DND-41 (cell line): Measurements from ENCODE around the gene TMEM219.
"Not testable (repeated sequence)": the region's sequence is repeated elsewhere in the genome, so short reads cannot be mapped to it uniquely, and the experiment has no call there.

Experiments
- ATAC-seq: fragments of 200-7000 bp; cut with Tn5 transposase; 3 replicates; pipeline ENCODE4 v1.9.1; 2021; ENCODE audit warnings: low read depth; ENCODE audit not compliant: insufficient read depth
- DNase-seq: peaks from one replicate; pipeline ENCODE4 v3.0.0-alpha.2; 2020
- H2AFZ ChIP-seq: 2 replicates; pipeline ENCODE4 v1.6.0; 2012; ENCODE audit warnings: low read depth, low read length
- H3K27ac ChIP-seq: 2 replicates; pipeline ENCODE4 v1.5.1; 2012; ENCODE audit warnings: low read length, inconsistent platforms
- H3K27me3 ChIP-seq: fragments of 200-600 bp; sonication (generic); 2 replicates; pipeline ENCODE4 v1.6.0; 2012; ENCODE audit warnings: low read length, mild to moderate bottlenecking, inconsistent platforms; ENCODE audit not compliant: insufficient read depth, poor library complexity
- H3K36me3 ChIP-seq: 2 replicates; pipeline ENCODE4 v1.5.1; 2012; ENCODE audit warnings: low read length, inconsistent platforms; ENCODE audit not compliant: insufficient read depth
- H3K4me1 ChIP-seq: 2 replicates; pipeline ENCODE4 v1.5.1; 2012; ENCODE audit warnings: mild to moderate bottlenecking, low read length; ENCODE audit not compliant: insufficient read depth
- H3K4me2 ChIP-seq: 2 replicates; pipeline ENCODE4 v1.6.0; 2012; ENCODE audit warnings: mild to moderate bottlenecking, moderate library complexity, low read length, inconsistent platforms; ENCODE audit not compliant: insufficient read depth
- H3K4me3 ChIP-seq, 2 experiments: fragments of 200-600 bp in 1 of 2; shearing (Covaris generic) in 1 of 2; 2 replicates each; pipeline ENCODE4 v1.5.1; 2012 to 2016; ENCODE audit warnings: inconsistent platforms in 2 of 2, low read length in 2 of 2, mild to moderate bottlenecking in 2 of 2, low read depth in 1 of 2, moderate library complexity in 1 of 2
- H3K79me2 ChIP-seq: 2 replicates; pipeline ENCODE4 v1.6.0; 2012; ENCODE audit warnings: low read length, inconsistent platforms; ENCODE audit not compliant: insufficient read depth
- H3K9ac ChIP-seq: 2 replicates; pipeline ENCODE4 v1.6.0; 2012; ENCODE audit warnings: low read depth, mild to moderate bottlenecking, inconsistent platforms, low read length, moderate library complexity
- H3K9me3 ChIP-seq: 2 replicates; pipeline ENCODE4 v1.5.1; 2012; ENCODE audit warnings: low read length, moderate library complexity, mild to moderate bottlenecking, inconsistent platforms; ENCODE audit not compliant: insufficient read depth, severe bottlenecking
- H4K20me1 ChIP-seq: 2 replicates; pipeline ENCODE4 v1.6.0; 2012; ENCODE audit warnings: low read length; ENCODE audit not compliant: insufficient read depth
- CTCF ChIP-seq: IDR thresholded peaks from 2 replicates; pipeline ENCODE4 v1.5.1; 2012; ENCODE audit warnings: borderline replicate concordance, low read length, moderate library complexity, mild to moderate bottlenecking; ENCODE audit not compliant: poor library complexity, severe bottlenecking; ENCODE audit errors: extremely low read depth
- EZH2 ChIP-seq: IDR thresholded peaks from 3 replicates; pipeline ENCODE4 v1.6.1; 2012; ENCODE audit warnings: borderline replicate concordance, low read depth, mild to moderate bottlenecking, moderate library complexity, low read length, inconsistent platforms; ENCODE audit not compliant: severe bottlenecking

TMEM219 gene

GRCh38 chr16:30010844-30011713 is 49.2 kb downstream of the TMEM219 start, which contains the start of gene DOC2A:
TSS of gene DOC2A (minus strand) at chr16:30011027. CDS start at chr16:30010222, 805 bp downstream.
- ATAC-seq (peak; percentile 88), DNase-seq (peak; percentile 79)
- Histone ChIP-seq H3K9me3 (no peaks in the 10 kb centered on the region), H3K4me2 (peak within 1 kb of the TSS; percentile 98), H2AFZ (peak within 1 kb of the TSS; percentile 89), H3K4me3 (peak within 1 kb of the TSS; percentile 36 to 71; a peak in 3 of 4 replicates), H3K36me3 (peaks cover 8% of the 10 kb centered on the region; the same call in 1 of the 2 replicates), H4K20me1 (peaks cover 7% of the 10 kb centered on the region; the same call in 1 of the 2 replicates), H3K79me2 (no peaks in the 10 kb centered on the region), H3K27me3 (no peaks in the 10 kb centered on the region), H3K4me1 (peaks cover 17% of the 10 kb centered on the region), H3K9ac (peak within 1 kb of the TSS; percentile 70), H3K27ac (no peak within 1 kb of the TSS; the same call in 1 of the 2 replicates)
- TF ChIP-seq EZH2 (no peak), CTCF (no peak)

- H3K4me3 ChIP-seq, result peak overlapping the region in 1 of 2 experiments; percentile 71; a peak in 1 of 4 replicates
- no peaks in the 10 kb centered on the region for H3K27me3 ChIP-seq
- H3K9ac ChIP-seq, result peak overlapping the region; percentile 70; the same call in 1 of the 2 replicates
- no peaks in the 10 kb centered on the region for H3K36me3 ChIP-seq
- no peak overlapping the region for H3K27ac ChIP-seq
- TF ChIP-seq EZH2 (no peak), CTCF (no peak)
- no peaks in the 10 kb centered on the region for H3K79me2 ChIP-seq
- H2AFZ ChIP-seq, result peak overlapping the region; percentile 89; the same call in 1 of the 2 replicates
- peak overlapping the region; percentile 98 for H3K4me2 ChIP-seq
- ATAC-seq, result no peak
- DNase-seq, result no peak
- H3K9me3 ChIP-seq, result no peaks in the 10 kb centered on the region
- H3K4me1 ChIP-seq, result peaks cover 17% of the 10 kb centered on the region
- H4K20me1 ChIP-seq, result peaks cover 7% of the 10 kb centered on the region; the same call in 1 of the 2 replicates
These were observed 50.0 kb downstream of the TMEM219 start for GRCh38 chr16:30011714-30012504.

GRCh38 chr16:30012598-30012997 is 50.7 kb downstream of the TMEM219 start:
- not testable (repeated sequence) for H3K27me3 ChIP-seq, ATAC-seq, H3K9ac ChIP-seq, DNase-seq, H3K79me2 ChIP-seq, H3K9me3 ChIP-seq, H2AFZ ChIP-seq, H3K27ac ChIP-seq, H3K4me2 ChIP-seq, H3K4me3 ChIP-seq, H3K36me3 ChIP-seq, H4K20me1 ChIP-seq
- H3K4me1 ChIP-seq, result peaks cover 17% of the 10 kb centered on the region

GRCh38 chr16:30015450-30015849 is 53.6 kb downstream of the TMEM219 start:
- DNase-seq, H3K4me3 ChIP-seq, H3K9me3 ChIP-seq, H3K9ac ChIP-seq, H3K4me2 ChIP-seq, H2AFZ ChIP-seq, H3K27me3 ChIP-seq, H3K79me2 ChIP-seq, H3K27ac ChIP-seq, ATAC-seq, H3K36me3 ChIP-seq, H4K20me1 ChIP-seq: not testable (repeated sequence)
- peaks cover 13% of the 10 kb centered on the region for H3K4me1 ChIP-seq
